ENCODE data around the gene TAF4B. TPM values are rescaled to one million over a fixed set of nuclear protein-coding genes. Genes with fewer than 3 reads are reported as not detected.

TAF4B gene
- total and polyA plus RNA-seq, 2 of the 8 experiments (the other 6 are each of a cell fraction or from before 2014, with no cell fraction given): 9.3 to 19.8 TPM

DNA sequence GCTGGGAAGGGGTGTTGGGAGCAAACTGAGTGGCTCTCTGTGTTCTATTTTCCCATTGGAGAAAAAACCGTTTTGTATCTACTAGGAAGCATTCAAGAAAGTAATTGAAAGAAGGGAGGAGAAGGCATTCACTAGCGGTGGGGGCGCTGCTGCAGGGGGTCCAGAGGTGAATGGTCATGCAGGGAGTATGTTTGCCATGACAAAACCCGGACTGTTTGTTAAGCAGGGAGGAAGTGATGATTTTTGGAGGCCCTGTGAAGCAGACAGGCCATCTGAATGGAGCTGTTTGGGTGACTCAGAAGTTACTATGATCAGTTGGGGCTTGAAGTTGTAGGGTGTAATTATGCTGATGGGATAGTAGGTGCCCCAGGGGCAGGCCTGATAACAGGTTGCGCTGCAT, 7.0 kb downstream of the TAF4B start:
- peaks cover 0 to 39% (median 16%) of the 10 kb centered on the region in 4 experiments; a peak in 4 of 7 replicates for H3K4me1 ChIP-seq (replicated peaks in 1 of 4; ENCODE audit: control insufficient read depth in 3 of 4, insufficient read depth in 4 of 4, low read length in 3 of 4)
- peak overlapping the region in 1 of 4 experiments; percentile 38; a peak in 1 of 8 replicates for H3K4me3 ChIP-seq (ENCODE audit: extremely low read depth in 1 of 4, insufficient read depth in 2 of 4, low read depth in 3 of 4, low read length in 4 of 4)
- no peak overlapping the region; the same call in 1 of the 2 replicates for H2BK5ac ChIP-seq (ENCODE audit: low read depth, low read length)
- no peak overlapping the region for H4K8ac ChIP-seq (ENCODE audit: extremely low read depth, insufficient read depth, low read length)
- H3K79me2 ChIP-seq (ENCODE audit: control insufficient read depth in 1 of 2, insufficient read depth in 2 of 2, low read length in 2 of 2): peaks cover 8 to 87% of the 10 kb centered on the region in 2 experiments; a peak in 3 of 4 replicates
- no peak overlapping the region for H2AFZ ChIP-seq (ENCODE audit: low read length)
- no peak overlapping the region for H3K23ac ChIP-seq (ENCODE audit: insufficient read length)
- H2BK15ac ChIP-seq (ENCODE audit: low read length): no peak overlapping the region
- FAIRE-seq (no peak), DNase-seq (ENCODE audit: low read depth in 1 of 2, low spot score in 2 of 2) (peak; percentile 61 to 66)
- H3K27ac ChIP-seq (ENCODE audit: low read depth, low read length): no peak overlapping the region
- no peaks in the 10 kb centered on the region for H3K23me2 ChIP-seq (ENCODE audit: low read depth, low read length)
- POLR2A ChIA-PET (ENCODE audit: partially characterized antibody): no interaction called here
- 11% methylated on average over 5 of the region's 5 CpGs; no CpG with 5 or more reads in 1 of the 2 experiments for WGBS, 2 experiments (ENCODE audit: extremely low coverage in 1 of 2, insufficient coverage in 1 of 2, insufficient read length in 1 of 2, insufficient replicate concordance in 2 of 2, low coverage in 1 of 2, low lambda C conversion rate in 2 of 2, missing lambda C conversion rate in 1 of 2)
- peak overlapping the region; percentile 52 to 63 for H3K4me2 ChIP-seq (ENCODE audit: insufficient read depth in 1 of 2, low read depth in 2 of 2, low read length in 2 of 2)
- CTCF ChIA-PET (ENCODE audit: partially characterized antibody): no interaction called here
- H3K9me3 ChIP-seq (ENCODE audit: insufficient read depth in 2 of 2, low read depth in 1 of 2, low read length in 1 of 2): 0 out of 4 replicates have a peak, but pooled peaks cover 4 to 5% of the 10 kb centered on the region in 2 experiments
- no peak overlapping the region; the same call in 1 of the 2 replicates for H3K18ac ChIP-seq (ENCODE audit: extremely low read depth, low read length)
- peaks cover 2% of the 10 kb centered on the region; the same call in 1 of the 2 replicates for H3K79me1 ChIP-seq (ENCODE audit: low read depth, low read length)
- H4K91ac ChIP-seq (replicated peaks; ENCODE audit: insufficient read length, low read length): no peak overlapping the region
- H3K4ac ChIP-seq (replicated peaks; ENCODE audit: insufficient read length, low read depth, low read length): no peak overlapping the region
- H2BK12ac ChIP-seq (ENCODE audit: low read depth, low read length): no peak overlapping the region
- H4K5ac ChIP-seq (ENCODE audit: insufficient read length, low read depth, low read length): no peak overlapping the region
- no peaks in the 10 kb centered on the region for H3K36me3 ChIP-seq (ENCODE audit: control insufficient read depth in 2 of 4, insufficient read depth in 4 of 4, low read length in 3 of 4)
- H2BK20ac ChIP-seq (ENCODE audit: low read length): no peak overlapping the region
- no peak overlapping the region for H2BK120ac ChIP-seq (replicated peaks; ENCODE audit: low read depth, low read length)
- H4K20me1 ChIP-seq (replicated peaks in 1 of 2; ENCODE audit: control insufficient read depth in 1 of 2, insufficient read depth in 2 of 2, low read length in 2 of 2): no peaks in the 10 kb centered on the region
- no peak for TF ChIP-seq KDM4A (IDR thresholded peaks at IDR 0.05; ENCODE audit: low read depth, low read length, severe bottlenecking)
- TF ChIP-seq HDAC2 (IDR thresholded peaks at IDR 0.05; ENCODE audit: borderline replicate concordance in 1 of 2, low read depth in 2 of 2, low read length in 2 of 2): peak in 1 of 2 experiments; percentile 41; a peak in 1 of 4 replicates
- no peak for TF ChIP-seq SRF (IDR thresholded peaks at IDR 0.05; ENCODE audit: low read depth, low read length)
- TF ChIP-seq KDM1A (IDR thresholded peaks at IDR 0.05; ENCODE audit: borderline replicate concordance, low read length): peak; percentile 13; the same call in 1 of the 2 replicates
- no peak for TF ChIP-seq BACH1 (IDR thresholded peaks at IDR 0.05; ENCODE audit: low read length)
- 0 out of 2 replicates have a peak, but pooled peaks have one; percentile 13 for TF ChIP-seq YY1 (IDR thresholded peaks at IDR 0.05; ENCODE audit: low read depth, low read length)
- no peak for TF ChIP-seq CBX8 (IDR thresholded peaks at IDR 0.05; ENCODE audit: borderline replicate concordance, low read depth, low read length)
- no peak for TF ChIP-seq RFX5 (IDR thresholded peaks at IDR 0.05; ENCODE audit: borderline replicate concordance, low read depth, low read length)
- TF ChIP-seq EZH2 (IDR thresholded peaks at IDR 0.05; ENCODE audit: low read depth, low read length, severe bottlenecking): no peak
- peak in 1 of 2 experiments; percentile 29; a peak in 1 of 3 replicates for TF ChIP-seq EP300 (IDR thresholded peaks at IDR 0.05; ENCODE audit: borderline replicate concordance in 1 of 2, low read depth in 2 of 2, low read length in 2 of 2)
- 0 out of 2 replicates have a peak, but pooled peaks have one; percentile 26 for TF ChIP-seq SP1 (IDR thresholded peaks at IDR 0.05; ENCODE audit: low read depth, low read length)
- peak; percentile 51 for TF ChIP-seq NANOG (IDR thresholded peaks at IDR 0.05; ENCODE audit: insufficient read depth, low read depth, low read length, poor library complexity, severe bottlenecking)
- no peak for TF ChIP-seq FOSL1 (IDR thresholded peaks at IDR 0.05; ENCODE audit: insufficient read depth, low read depth, low read length)
- H2AK5ac ChIP-seq (ENCODE audit: low read depth, low read length): no peak overlapping the region
- no peak overlapping the region for H3K56ac ChIP-seq (replicated peaks; ENCODE audit: insufficient read length, low read depth, low read length)
- H3K9ac ChIP-seq (replicated peaks in 1 of 4; ENCODE audit: extremely low read depth in 1 of 4, low read depth in 3 of 4, low read length in 3 of 4): no peak overlapping the region
- H3K27me3 ChIP-seq (replicated peaks in 1 of 4; ENCODE audit: control insufficient read depth in 3 of 4, extremely low read depth in 1 of 4, insufficient read depth in 3 of 4, low read length in 3 of 4): no peaks in the 10 kb centered on the region
- no peak overlapping the region for H3K14ac ChIP-seq (ENCODE audit: insufficient read length)
